Measurements from ENCODE around the gene HMGCS2.
"Not testable (repeated sequence)": the region's sequence is repeated elsewhere in the genome, so short reads cannot be mapped to it uniquely, and the experiment has no call there.

DNA sequence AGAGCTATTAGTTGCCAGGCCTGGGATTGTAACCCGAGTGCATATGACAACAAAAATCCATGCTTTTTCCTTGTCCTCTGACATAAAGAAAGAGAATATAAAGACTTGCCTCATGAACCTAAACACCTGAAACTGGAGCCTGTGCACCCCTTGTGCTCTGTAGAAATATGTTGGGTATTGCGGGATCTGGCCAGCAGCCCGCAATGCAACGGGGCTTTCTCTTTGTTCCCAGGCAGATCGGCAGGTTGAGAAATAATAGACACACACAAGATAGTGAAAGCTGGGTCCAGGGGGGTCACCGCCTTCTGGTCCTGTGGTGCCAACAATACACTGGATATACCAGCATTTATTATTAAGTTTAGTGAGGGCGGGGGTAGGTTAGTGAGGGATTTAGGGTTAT, 17.3 kb upstream of the HMGCS2 start:
- TF ChIP-seq EZH2phosphoT487 (IDR thresholded peaks at IDR 0.05; ENCODE audit: low read depth): not testable (repeated sequence)
- TF ChIP-seq, protein P1, sequence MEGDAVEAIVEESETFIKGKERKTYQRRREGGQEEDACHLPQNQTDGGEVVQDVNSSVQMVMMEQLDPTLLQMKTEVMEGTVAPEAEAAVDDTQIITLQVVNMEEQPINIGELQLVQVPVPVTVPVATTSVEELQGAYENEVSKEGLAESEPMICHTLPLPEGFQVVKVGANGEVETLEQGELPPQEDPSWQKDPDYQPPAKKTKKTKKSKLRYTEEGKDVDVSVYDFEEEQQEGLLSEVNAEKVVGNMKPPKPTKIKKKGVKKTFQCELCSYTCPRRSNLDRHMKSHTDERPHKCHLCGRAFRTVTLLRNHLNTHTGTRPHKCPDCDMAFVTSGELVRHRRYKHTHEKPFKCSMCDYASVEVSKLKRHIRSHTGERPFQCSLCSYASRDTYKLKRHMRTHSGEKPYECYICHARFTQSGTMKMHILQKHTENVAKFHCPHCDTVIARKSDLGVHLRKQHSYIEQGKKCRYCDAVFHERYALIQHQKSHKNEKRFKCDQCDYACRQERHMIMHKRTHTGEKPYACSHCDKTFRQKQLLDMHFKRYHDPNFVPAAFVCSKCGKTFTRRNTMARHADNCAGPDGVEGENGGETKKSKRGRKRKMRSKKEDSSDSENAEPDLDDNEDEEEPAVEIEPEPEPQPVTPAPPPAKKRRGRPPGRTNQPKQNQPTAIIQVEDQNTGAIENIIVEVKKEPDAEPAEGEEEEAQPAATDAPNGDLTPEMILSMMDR (IDR thresholded peaks at IDR 0.05; ENCODE audit: low read depth, low read length): not testable (repeated sequence)

Data from OCI-LY3 (cell line).